Endothelial cell of umbilical vein (primary cell): Measurements from ENCODE around the gene MSMB. TPM values are rescaled to one million over a fixed set of nuclear protein-coding genes. Genes with fewer than 3 reads are reported as not detected.

Source experiments
- BruUV-seq: library from RNA; stranded (reverse); fragments of 400-500 nt; replicated peaks from 2 replicates; lab custom pipeline; 2021; lab: Mats Ljungman, UMichigan
- CTCF ChIA-PET: fragments of 300-600, 350-600 bp; sonication (Branson Sonifier 250); formaldehyde crosslinking; loops from one replicate; lab custom pipeline; 2021; ENCODE audit warnings: antibody characterized with exemption, inconsistent platforms; lab: Charles Lee
- POLR2A ChIA-PET: fragments of 300-600, 350-600 bp; sonication (Branson Sonifier 250); formaldehyde crosslinking; loops from one replicate; lab custom pipeline; 2021; ENCODE audit warnings: antibody characterized with exemption, inconsistent platforms; lab: Charles Lee
- DNase-seq: peaks from one replicate; pipeline ENCODE4 v3.0.0-alpha.2; 2011; ENCODE audit warnings: low read depth, low spot score
- FAIRE-seq: peaks from 2 replicates; lab custom pipeline; 2011; peaks lifted over from hg19 to GRCh38; lab: Jason Lieb, UNC
- H2AFZ ChIP-seq: 2 replicates; pipeline ENCODE4 v1.6.0; 2012; ENCODE audit warnings: low read depth, low read length, control low read depth, inconsistent platforms
- H3K27ac ChIP-seq: 2 replicates; pipeline ENCODE4 v1.5.1; 2011; ENCODE audit warnings: low read depth, mild to moderate bottlenecking, control low read depth, low read length, moderate library complexity; ENCODE audit not compliant: insufficient read depth
- H3K27me3 ChIP-seq, 2 experiments: 2 replicates each; pipeline versions ENCODE4 v1.6.0 to v1.6.1; 2011; ENCODE audit warnings: low read length in 2 of 2, mixed read lengths in 1 of 2; ENCODE audit not compliant: control insufficient read depth in 2 of 2, insufficient read depth in 2 of 2
- H3K36me3 ChIP-seq, 2 experiments: 2 replicates in 1 of 2; 3 replicates in 1 of 2; pipeline ENCODE4 v1.5.1; 2011; ENCODE audit warnings: low read length in 2 of 2, mild to moderate bottlenecking in 1 of 2, moderate library complexity in 1 of 2; ENCODE audit not compliant: control insufficient read depth in 2 of 2, insufficient read depth in 2 of 2; ENCODE audit errors: extremely low read depth in 1 of 2
- H3K4me1 ChIP-seq: 3 replicates; pipeline ENCODE4 v1.5.1; 2011; ENCODE audit warnings: mild to moderate bottlenecking, low read length; ENCODE audit not compliant: control insufficient read depth, insufficient read depth; ENCODE audit errors: extremely low read depth
- H3K4me2 ChIP-seq: 2 replicates; pipeline ENCODE4 v1.6.1; 2011; ENCODE audit warnings: low read length, control low read depth, mixed read lengths; ENCODE audit not compliant: insufficient read depth
- H3K4me3 ChIP-seq, 3 experiments: fragments of 200-600 bp in 1 of 3; sonication (generic), shearing (Covaris generic) in 1 of 3; replicated peaks in 1 of 3; 2 replicates each; pipeline ENCODE4 v1.5.1; 2011 to 2016; ENCODE audit warnings: control low read depth in 3 of 3, low read length in 3 of 3, mild to moderate bottlenecking in 2 of 3, inconsistent platforms in 1 of 3, low read depth in 1 of 3, moderate library complexity in 1 of 3; ENCODE audit not compliant: insufficient read depth in 1 of 3
- H3K79me2 ChIP-seq: 2 replicates; pipeline ENCODE4 v1.6.0; 2012; ENCODE audit warnings: low read length, inconsistent platforms; ENCODE audit not compliant: control insufficient read depth, insufficient read depth
- H3K9ac ChIP-seq: replicated peaks from 2 replicates; pipeline ENCODE3; 2011; ENCODE audit warnings: low read length, control low read depth; ENCODE audit not compliant: insufficient read depth; ENCODE audit errors: extremely low read depth
- H3K9me1 ChIP-seq: replicated peaks from 3 replicates; pipeline ENCODE4 v1.6.0; 2011; ENCODE audit warnings: mild to moderate bottlenecking, low read length; ENCODE audit not compliant: control insufficient read depth, insufficient read depth; ENCODE audit errors: extremely low read depth
- H3K9me3 ChIP-seq: replicated peaks from 2 replicates; pipeline ENCODE4 v1.5.1; 2012; ENCODE audit warnings: low read length, inconsistent platforms; ENCODE audit not compliant: control insufficient read depth, insufficient read depth
- H4K20me1 ChIP-seq: replicated peaks from 2 replicates; pipeline ENCODE3; 2011; ENCODE audit warnings: mild to moderate bottlenecking, low read length; ENCODE audit not compliant: control insufficient read depth, insufficient read depth; ENCODE audit errors: extremely low read depth
- EZH2 ChIP-seq: IDR thresholded peaks from 2 replicates; pipeline ENCODE4 v1.6.1; 2012; ENCODE audit warnings: borderline replicate concordance, low read depth, mild to moderate bottlenecking, moderate library complexity, low read length, inconsistent platforms; ENCODE audit not compliant: severe bottlenecking
- FOS ChIP-seq: IDR thresholded peaks from 2 replicates; pipeline ENCODE4 v1.6.1; 2011; ENCODE audit warnings: mild to moderate bottlenecking, low read length, moderate library complexity, borderline replicate concordance; ENCODE audit not compliant: insufficient read depth
- GATA2 ChIP-seq: IDR thresholded peaks from 2 replicates; pipeline ENCODE4 v1.7.0; 2011; ENCODE audit warnings: low read depth, mild to moderate bottlenecking, moderate library complexity, mixed read lengths, low read length; ENCODE audit not compliant: insufficient read length, insufficient read depth
- JUN ChIP-seq: IDR thresholded peaks from 2 replicates; pipeline ENCODE4 v1.6.1; 2011; ENCODE audit warnings: borderline replicate concordance, low read depth; ENCODE audit not compliant: insufficient read length, insufficient read depth
- MYC ChIP-seq: IDR thresholded peaks from one replicate; pipeline ENCODE4 v1.6.1; 2011; ENCODE audit warnings: mild to moderate bottlenecking, low read depth, low read length
- POLR2A ChIP-seq: IDR thresholded peaks from 2 replicates; pipeline ENCODE4 v1.6.1; 2012; ENCODE audit warnings: low read depth, mild to moderate bottlenecking, control low read depth, low read length
- POLR2AphosphoS5 ChIP-seq: IDR thresholded peaks from 2 replicates; pipeline ENCODE4 v1.6.1; 2012; ENCODE audit warnings: low read depth, mild to moderate bottlenecking, control low read depth, low read length, moderate library complexity; ENCODE audit not compliant: insufficient read depth
- dilution Hi-C: fragments of 300-500 bp; cut with MboI; formaldehyde crosslinking; loops from one replicate; pipeline ENCODE4 v1.15.0; 2019; ENCODE audit warnings: low sequenced_read_pairs; ENCODE audit not compliant: extremely low pct_ligation_motif_present
- intact Hi-C: fragments of 100-400 bp; cut with micrococcal nuclease; formaldehyde crosslinking; loops from one replicate; pipeline ENCODE4 v1.10.0; 2022
- polyA plus RNA-seq, 4 experiments: library from polyadenylated mRNA; depleted of rRNA in 3 of 4; stranded (reverse) in 3 of 4; unstranded in 1 of 4; fragments of >200 nt; gene quantifications; 2 replicates each; pipeline versions ENCODE4 v1.2.1 to v1.2.3, GENCODE V29; 2011 to 2012; ENCODE audit warnings: missing spikeins in 1 of 4
- total RNA-seq: library from RNA; stranded (reverse); gene quantifications from 2 replicates; pipeline ENCODE4 v1.2.3, GENCODE V29; 2021
- TF ChIP-seq, protein P1 (sequence below): IDR thresholded peaks from 2 replicates; pipeline ENCODE4 v1.6.1; 2011; ENCODE audit not compliant: insufficient read depth, insufficient read length
- TF ChIP-seq, protein P2 (sequence below), 2 donors: IDR thresholded peaks; 1 replicate in 1 of 2; 2 replicates in 1 of 2; pipeline ENCODE4 v1.5.1; 2011; ENCODE audit warnings: low read length in 2 of 2, mild to moderate bottlenecking in 2 of 2, moderate library complexity in 2 of 2, control low read depth in 1 of 2, inconsistent platforms in 1 of 2, low read depth in 1 of 2; ENCODE audit not compliant: insufficient read depth in 1 of 2; ENCODE audit errors: extremely low read depth in 1 of 2

Gene MSMB
- total and polyA plus RNA-seq, 2 donors (not counting 3 experiments of a cell fraction or from before 2014, with no cell fraction given): not detected

DNA sequence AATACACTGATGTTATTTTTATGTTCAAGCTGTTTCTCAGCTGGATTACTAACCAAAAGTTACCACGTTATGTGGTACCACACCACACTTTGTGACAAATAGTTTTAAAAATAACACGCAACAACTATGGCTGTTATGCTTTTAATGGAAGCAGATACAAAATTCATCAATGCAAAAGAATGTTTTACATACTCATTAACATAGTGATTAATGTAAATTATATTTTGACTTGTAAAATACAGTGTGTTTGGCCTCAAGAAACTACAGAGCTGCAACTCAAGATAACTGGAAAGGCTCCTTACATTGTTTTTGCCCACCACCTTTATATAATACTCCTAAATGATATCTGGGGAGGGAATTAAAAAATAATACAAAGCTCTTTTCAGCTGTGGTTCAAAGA, 41.1 kb downstream of the MSMB start:
- no peak for TF ChIP-seq POLR2A
- TF ChIP-seq MYC: no peak
- no peak for TF ChIP-seq FOS
- no peak for TF ChIP-seq JUN
- TF ChIP-seq POLR2AphosphoS5: no peak
- TF ChIP-seq, protein P1, sequence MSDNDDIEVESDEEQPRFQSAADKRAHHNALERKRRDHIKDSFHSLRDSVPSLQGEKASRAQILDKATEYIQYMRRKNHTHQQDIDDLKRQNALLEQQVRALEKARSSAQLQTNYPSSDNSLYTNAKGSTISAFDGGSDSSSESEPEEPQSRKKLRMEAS: no peak
- no peak for TF ChIP-seq GATA2
- TF ChIP-seq EZH2: no peak
- TF ChIP-seq, protein P2, sequence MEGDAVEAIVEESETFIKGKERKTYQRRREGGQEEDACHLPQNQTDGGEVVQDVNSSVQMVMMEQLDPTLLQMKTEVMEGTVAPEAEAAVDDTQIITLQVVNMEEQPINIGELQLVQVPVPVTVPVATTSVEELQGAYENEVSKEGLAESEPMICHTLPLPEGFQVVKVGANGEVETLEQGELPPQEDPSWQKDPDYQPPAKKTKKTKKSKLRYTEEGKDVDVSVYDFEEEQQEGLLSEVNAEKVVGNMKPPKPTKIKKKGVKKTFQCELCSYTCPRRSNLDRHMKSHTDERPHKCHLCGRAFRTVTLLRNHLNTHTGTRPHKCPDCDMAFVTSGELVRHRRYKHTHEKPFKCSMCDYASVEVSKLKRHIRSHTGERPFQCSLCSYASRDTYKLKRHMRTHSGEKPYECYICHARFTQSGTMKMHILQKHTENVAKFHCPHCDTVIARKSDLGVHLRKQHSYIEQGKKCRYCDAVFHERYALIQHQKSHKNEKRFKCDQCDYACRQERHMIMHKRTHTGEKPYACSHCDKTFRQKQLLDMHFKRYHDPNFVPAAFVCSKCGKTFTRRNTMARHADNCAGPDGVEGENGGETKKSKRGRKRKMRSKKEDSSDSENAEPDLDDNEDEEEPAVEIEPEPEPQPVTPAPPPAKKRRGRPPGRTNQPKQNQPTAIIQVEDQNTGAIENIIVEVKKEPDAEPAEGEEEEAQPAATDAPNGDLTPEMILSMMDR (IDR thresholded peaks at IDR 0.05; ENCODE audit: extremely low read depth in 1 of 2, insufficient read depth in 1 of 2, low read depth in 1 of 2, low read length in 2 of 2): no peak
- Histone ChIP-seq H2AFZ (no peak overlapping the region), H3K9me3 (no peaks in the 10 kb centered on the region), H3K36me3 (peaks cover 13 to 18% of the 10 kb centered on the region in 2 experiments), H3K79me2 (peaks cover 11% of the 10 kb centered on the region), H3K9ac (no peak overlapping the region), H3K27me3 (no peaks in the 10 kb centered on the region), H3K4me1 (peaks cover 6% of the 10 kb centered on the region), H4K20me1 (no peaks in the 10 kb centered on the region), H3K27ac (no peak overlapping the region), H3K4me2 (no peak overlapping the region), H3K4me3 (no peak overlapping the region), H3K9me1 (no peaks in the 10 kb centered on the region)
- CTCF ChIA-PET: interaction anchor here (3.9 kb wide), 1 partner anchor 24 kb away, joined by 15 read pairs; no protein-coding TSS in a partner anchor
- FAIRE-seq (no peak), DNase-seq (no peak)
- intact Hi-C loops (no loop called here), dilution Hi-C loops (no loop called here)
- POLR2A ChIA-PET: interaction anchor here (0.7 kb wide), 1 partner anchor 80 kb away, joined by 3 read pairs; no protein-coding TSS in a partner anchor
- no TSS peak for BruUV-seq
